HCT116 (cell line): ENCODE measurements around the gene PDF. TPM values are rescaled to one million over a fixed set of nuclear protein-coding genes. Genes with fewer than 3 reads are reported as not detected.

Experiments
- ATAC-seq: fragments of 200-7000 bp; cut with Tn5 transposase; 2 replicates; pipeline ENCODE4 v1.9.1; 2020; ENCODE audit warnings: mild to moderate bottlenecking, moderate library complexity
- BruUV-seq: library from RNA; stranded (reverse); fragments of 400-500 nt; replicated peaks from 2 replicates; lab custom pipeline; 2021; lab: Mats Ljungman, UMichigan
- CTCF ChIA-PET: fragments of 300-600 bp; sonication (Branson Sonifier 250); formaldehyde crosslinking; loops from one replicate; lab custom pipeline; 2021; ENCODE audit warnings: antibody characterized with exemption; lab: Charles Lee
- POLR2A ChIA-PET: fragments of 300-600, 350-600 bp; sonication (Branson Sonifier 250); formaldehyde crosslinking; loops from one replicate; lab custom pipeline; 2021; ENCODE audit warnings: antibody characterized with exemption; lab: Charles Lee
- RAD21 ChIA-PET, 2 experiments: fragments of 300-600 bp; sonication (Branson Sonifier 250); formaldehyde crosslinking; loops; one replicate each; lab custom pipeline; 2023; ENCODE audit warnings: low total read pairs in 2 of 2; ENCODE audit not compliant: uncharacterized antibody in 2 of 2, unreplicated experiment in 2 of 2, low non-redundant PET in 1 of 2; lab: Charles Lee
- DNase-seq: peaks from one replicate; pipeline ENCODE4 v3.0.0-alpha.2; 2010; ENCODE audit warnings: low read depth, low spot score
- H2AFZ ChIP-seq: fragments of 200-600 bp; shearing (Covaris generic), sonication (generic); 2 replicates; pipeline ENCODE4 v1.6.1; 2017; ENCODE audit warnings: low read depth, mixed run types, mixed read lengths, antibody characterized with exemption, low read length; ENCODE audit not compliant: poor library complexity, severe bottlenecking
- H3K27ac ChIP-seq: 2 replicates; pipeline ENCODE4 v1.5.1; 2012; ENCODE audit warnings: low read depth, low read length
- H3K27me3 ChIP-seq: fragments of 200-600 bp; sonication (generic); 2 replicates; pipeline ENCODE4 v1.6.1; 2016; ENCODE audit warnings: mixed run types, low read length, mixed read lengths; ENCODE audit not compliant: insufficient read depth
- H3K36me3 ChIP-seq, 2 experiments: fragments of 200-500 bp in 1 of 2; fragments of 200-600 bp in 1 of 2; sonication (Bioruptor generic) in 1 of 2; sonication (generic) in 1 of 2; 2 replicates each; pipeline versions ENCODE4 v1.5.1 to v1.6.1; 2014 to 2016; ENCODE audit warnings: low read length in 2 of 2, inconsistent platforms in 1 of 2, mixed read lengths in 1 of 2, mixed run types in 1 of 2; ENCODE audit not compliant: insufficient read depth in 2 of 2, control insufficient read depth in 1 of 2
- H3K4me1 ChIP-seq, 2 experiments: fragments of 200-600 bp in 1 of 2; sonication (generic) in 1 of 2; 2 replicates each; pipeline versions ENCODE4 v1.5.1 to v1.6.1; 2012 to 2017; ENCODE audit warnings: low read length in 2 of 2, inconsistent platforms in 1 of 2, mild to moderate bottlenecking in 1 of 2, mixed read lengths in 1 of 2, mixed run types in 1 of 2, moderate library complexity in 1 of 2; ENCODE audit not compliant: insufficient read depth in 2 of 2, control insufficient read depth in 1 of 2
- H3K4me2 ChIP-seq: fragments of 200-600 bp; sonication (generic); 2 replicates; pipeline ENCODE4 v1.6.1; 2017; ENCODE audit warnings: mixed run types, low read length, mixed read lengths
- H3K4me3 ChIP-seq, 2 experiments: fragments of 200-600 bp in 1 of 2; sonication (generic) in 1 of 2; replicated peaks in 1 of 2; 2 replicates each; pipeline ENCODE4 v1.5.1; 2011 to 2016; ENCODE audit warnings: low read length in 2 of 2, control low read depth in 1 of 2, low read depth in 1 of 2, mild to moderate bottlenecking in 1 of 2, mixed read lengths in 1 of 2, mixed run types in 1 of 2
- H3K79me2 ChIP-seq: fragments of 200-600 bp; sonication (generic); 2 replicates; pipeline ENCODE4 v1.6.1; 2017; ENCODE audit warnings: mild to moderate bottlenecking, mixed run types, low read length, moderate library complexity, mixed read lengths; ENCODE audit not compliant: insufficient read depth
- H3K9ac ChIP-seq: fragments of 200-600 bp; sonication (generic); 2 replicates; pipeline ENCODE4 v1.6.1; 2016; ENCODE audit warnings: low read length, mixed read lengths
- H3K9me2 ChIP-seq: fragments of 200-600 bp; sonication (generic), shearing (Covaris generic); 2 replicates; pipeline ENCODE4 v1.6.1; 2017; ENCODE audit warnings: mixed run types, mild to moderate bottlenecking, moderate library complexity; ENCODE audit not compliant: insufficient read depth
- H3K9me3 ChIP-seq, 2 experiments: fragments of 200-500 bp in 1 of 2; fragments of 200-600 bp in 1 of 2; sonication (Bioruptor generic) in 1 of 2; sonication (generic) in 1 of 2; 2 replicates each; pipeline ENCODE4 v1.6.1; 2014 to 2017; ENCODE audit warnings: low read length in 2 of 2, mixed read lengths in 2 of 2, inconsistent platforms in 1 of 2, low read depth in 1 of 2, mild to moderate bottlenecking in 1 of 2, mixed run types in 1 of 2, moderate library complexity in 1 of 2; ENCODE audit not compliant: control insufficient read depth in 1 of 2, insufficient read depth in 1 of 2
- H4K20me1 ChIP-seq: fragments of 200-600 bp; sonication (generic), shearing (Covaris generic); 2 replicates; pipeline ENCODE4 v1.6.1; 2017; ENCODE audit warnings: mixed run types, mild to moderate bottlenecking, moderate library complexity; ENCODE audit not compliant: insufficient read depth
- CBX3 ChIP-seq: IDR thresholded peaks from 2 replicates; pipeline ENCODE4 v1.6.1; 2012; ENCODE audit warnings: low read depth
- CEBPB ChIP-seq: IDR thresholded peaks from 2 replicates; pipeline ENCODE4 v1.6.1; 2012; ENCODE audit warnings: low read depth
- CTCF ChIP-seq, 3 experiments: fragments of 200-600 bp in 1 of 3; sonication (generic) in 1 of 3; IDR thresholded peaks in 2 of 3; conservative IDR thresholded peaks in 1 of 3; 2 replicates each; pipeline ENCODE4 v1.5.1; 2012 to 2017; ENCODE audit warnings: low read depth in 2 of 3, low read length in 2 of 3, antibody characterized with exemption in 1 of 3, borderline replicate concordance in 1 of 3, control low read depth in 1 of 3, mild to moderate bottlenecking in 1 of 3, mixed read lengths in 1 of 3, mixed run types in 1 of 3, moderate library complexity in 1 of 3; ENCODE audit not compliant: insufficient read depth in 1 of 3
- EGR1 ChIP-seq: IDR thresholded peaks from 2 replicates; pipeline ENCODE4 v1.6.1; 2012; ENCODE audit warnings: low read depth
- ELF1 ChIP-seq: IDR thresholded peaks from 2 replicates; pipeline ENCODE4 v1.6.1; 2012; ENCODE audit warnings: low read depth, borderline replicate concordance
- EZH2 ChIP-seq: fragments of 200-600 bp; sonication (generic); IDR thresholded peaks from 2 replicates; pipeline ENCODE4 v1.6.1; 2017; ENCODE audit warnings: antibody characterized with exemption, mixed run types
- EZH2phosphoT487 ChIP-seq: fragments of 200-600 bp; IDR thresholded peaks from 2 replicates; pipeline ENCODE4 v1.6.1; 2018; ENCODE audit warnings: antibody characterized with exemption, borderline replicate concordance
- FOSL1 ChIP-seq: IDR thresholded peaks from 2 replicates; pipeline ENCODE4 v1.6.1; 2012; ENCODE audit warnings: low read depth
- JUND ChIP-seq: IDR thresholded peaks from 2 replicates; pipeline ENCODE4 v1.6.1; 2012
- POLR2A ChIP-seq: IDR thresholded peaks from 2 replicates; pipeline ENCODE4 v1.7.0; 2011; ENCODE audit warnings: borderline replicate concordance; ENCODE audit not compliant: insufficient read depth, insufficient read length; ENCODE audit errors: extremely low read depth
- POLR2AphosphoS5 ChIP-seq: IDR thresholded peaks from 2 replicates; pipeline ENCODE4 v1.6.1; 2011; ENCODE audit warnings: mild to moderate bottlenecking, low read depth, low read length, moderate library complexity
- RAD21 ChIP-seq: IDR thresholded peaks from 2 replicates; pipeline ENCODE4 v1.6.1; 2012; ENCODE audit warnings: low read depth, mild to moderate bottlenecking
- REST ChIP-seq: IDR thresholded peaks from 2 replicates; pipeline ENCODE4 v1.6.1; 2012; ENCODE audit warnings: low read depth
- SRF ChIP-seq: IDR thresholded peaks from 2 replicates; pipeline ENCODE4 v1.6.1; 2012; ENCODE audit warnings: low read depth
- TCF7L2 ChIP-seq: IDR thresholded peaks from 2 replicates; pipeline ENCODE4 v1.7.0; 2011; ENCODE audit warnings: borderline replicate concordance, inconsistent platforms; ENCODE audit not compliant: insufficient read depth, insufficient read length; ENCODE audit errors: extremely low read depth
- YY1 ChIP-seq: IDR thresholded peaks from 2 replicates; pipeline ENCODE4 v1.6.1; 2011; ENCODE audit warnings: low read length, low read depth, moderate library complexity, mild to moderate bottlenecking; ENCODE audit not compliant: insufficient replicate concordance; ENCODE audit errors: extremely low read depth
- ZFX ChIP-seq: fragments of 450-650 bp; IDR thresholded peaks from 2 replicates; pipeline ENCODE4 v1.6.1; 2017
- ZNF274 ChIP-seq: fragments of 200-500 bp; sonication (Bioruptor generic); IDR thresholded peaks from 2 replicates; pipeline ENCODE4 v1.6.1; 2014; ENCODE audit warnings: mild to moderate bottlenecking, low read depth, low read length, inconsistent platforms
- intact Hi-C: fragments of 100-400 bp; cut with micrococcal nuclease; formaldehyde crosslinking; loops from 2 replicates; pipeline ENCODE4 v1.10.0; 2022
- total RNA-seq: library from RNA; stranded (reverse); gene quantifications from one replicate; pipeline ENCODE4 v1.2.1, GENCODE V29; 2021; ENCODE audit not compliant: unreplicated experiment
- TF ChIP-seq, protein P1 (sequence below): IDR thresholded peaks from 2 replicates; pipeline ENCODE4 v1.6.1; 2012

Gene PDF
- total RNA-seq, 1 experiment from 2014 or later, result 33.9 TPM

GRCh38 chr16:69348222-69348621, 17.8 kb upstream of the PDF start:
- ChIA-PET CTCF (no interaction called here), POLR2A (interaction anchor here (0.6 kb wide), 1 partner anchor 379 kb away, joined by 3 read pairs; no protein-coding TSS in a partner anchor), RAD21 (no interaction called here)
- Histone ChIP-seq H3K9ac (no peak overlapping the region), H3K4me1 (peaks cover 0 to 10% of the 10 kb centered on the region in 2 experiments; a peak in 2 of 4 replicates), H3K4me2 (no peak overlapping the region), H3K9me3 (no peaks in the 10 kb centered on the region), H3K4me3 (no peak overlapping the region), H3K27me3 (no peaks in the 10 kb centered on the region), H2AFZ (no peak overlapping the region), H3K9me2 (no peaks in the 10 kb centered on the region), H4K20me1 (no peaks in the 10 kb centered on the region; the same call in 1 of the 2 replicates), H3K79me2 (peaks cover 10% of the 10 kb centered on the region), H3K27ac (no peak overlapping the region), H3K36me3 (peaks cover 9 to 16% of the 10 kb centered on the region in 2 experiments; a peak in 2 of 4 replicates)
- DNase-seq, result no peak
- BruUV-seq, result no TSS peak
- intact Hi-C loops, result no loop called here
- no peak for ATAC-seq
- TF ChIP-seq, protein P1, sequence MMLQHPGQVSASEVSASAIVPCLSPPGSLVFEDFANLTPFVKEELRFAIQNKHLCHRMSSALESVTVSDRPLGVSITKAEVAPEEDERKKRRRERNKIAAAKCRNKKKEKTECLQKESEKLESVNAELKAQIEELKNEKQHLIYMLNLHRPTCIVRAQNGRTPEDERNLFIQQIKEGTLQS, result no peak
- TF ChIP-seq CEBPB, result no peak
- TF ChIP-seq CTCF (IDR thresholded peaks at IDR 0.05 in 2 of 3, conservative IDR thresholded peaks at IDR 0.05 in 1 of 3; ENCODE audit: borderline replicate concordance in 1 of 3, insufficient read depth in 1 of 3, low read depth in 2 of 3, low read length in 2 of 3), result no peak
- TF ChIP-seq EZH2, result no peak
- TF ChIP-seq ELF1, result no peak
- TF ChIP-seq YY1, result no peak
- no peak for TF ChIP-seq POLR2A
- no peak for TF ChIP-seq CBX3
- TF ChIP-seq TCF7L2, result no peak
- TF ChIP-seq ZFX, result no peak
- TF ChIP-seq JUND, result no peak
- no peak for TF ChIP-seq RAD21
- no peak for TF ChIP-seq SRF
- TF ChIP-seq EZH2phosphoT487, result no peak
- no peak for TF ChIP-seq FOSL1
- no peak for TF ChIP-seq POLR2AphosphoS5
- TF ChIP-seq REST, result no peak
- TF ChIP-seq EGR1, result no peak
- TF ChIP-seq ZNF274, result no peak
